GM12874 (cell line): ENCODE measurements around the gene FST.

ENCODE experiments used
- TF ChIP-seq, protein P1 (sequence below): IDR thresholded peaks from 2 replicates; pipeline ENCODE4 v1.5.1; 2011; ENCODE audit warnings: low read depth, mild to moderate bottlenecking, control low read depth, low read length, moderate library complexity; ENCODE audit not compliant: insufficient read depth

FST gene

GRCh38 chr5:53480416-53481158 is at the start of gene FST:
TSS of gene FST (plus strand) at chr5:53480629. CDS start at chr5:53480792, 163 bp downstream.
- TF ChIP-seq, protein P1, sequence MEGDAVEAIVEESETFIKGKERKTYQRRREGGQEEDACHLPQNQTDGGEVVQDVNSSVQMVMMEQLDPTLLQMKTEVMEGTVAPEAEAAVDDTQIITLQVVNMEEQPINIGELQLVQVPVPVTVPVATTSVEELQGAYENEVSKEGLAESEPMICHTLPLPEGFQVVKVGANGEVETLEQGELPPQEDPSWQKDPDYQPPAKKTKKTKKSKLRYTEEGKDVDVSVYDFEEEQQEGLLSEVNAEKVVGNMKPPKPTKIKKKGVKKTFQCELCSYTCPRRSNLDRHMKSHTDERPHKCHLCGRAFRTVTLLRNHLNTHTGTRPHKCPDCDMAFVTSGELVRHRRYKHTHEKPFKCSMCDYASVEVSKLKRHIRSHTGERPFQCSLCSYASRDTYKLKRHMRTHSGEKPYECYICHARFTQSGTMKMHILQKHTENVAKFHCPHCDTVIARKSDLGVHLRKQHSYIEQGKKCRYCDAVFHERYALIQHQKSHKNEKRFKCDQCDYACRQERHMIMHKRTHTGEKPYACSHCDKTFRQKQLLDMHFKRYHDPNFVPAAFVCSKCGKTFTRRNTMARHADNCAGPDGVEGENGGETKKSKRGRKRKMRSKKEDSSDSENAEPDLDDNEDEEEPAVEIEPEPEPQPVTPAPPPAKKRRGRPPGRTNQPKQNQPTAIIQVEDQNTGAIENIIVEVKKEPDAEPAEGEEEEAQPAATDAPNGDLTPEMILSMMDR: no peak

DNA sequence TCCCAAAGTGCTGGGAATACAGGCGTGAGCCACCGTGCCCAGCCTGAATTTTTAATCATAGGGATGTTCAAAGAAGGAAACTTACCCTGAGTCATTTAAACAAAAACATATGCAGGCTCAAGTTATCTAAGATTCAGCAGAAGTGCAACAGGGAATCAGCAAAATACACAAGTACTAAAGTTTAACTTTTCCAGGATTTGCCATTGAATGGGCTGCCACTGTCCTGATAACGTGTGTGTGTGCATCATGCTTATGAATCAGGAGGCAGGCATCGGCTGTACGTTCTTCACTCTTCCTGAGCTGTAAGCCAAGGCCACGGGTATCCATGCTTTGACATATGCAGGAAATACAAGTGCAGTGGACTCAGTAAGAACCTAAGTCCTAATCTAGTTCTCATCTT is 48.8 kb upstream of the FST start:
- TF ChIP-seq, protein P1: no peak

GRCh38 chr5:53433026-53433425 is 47.4 kb upstream of the FST start:
- TF ChIP-seq, protein P1: no peak

DNA sequence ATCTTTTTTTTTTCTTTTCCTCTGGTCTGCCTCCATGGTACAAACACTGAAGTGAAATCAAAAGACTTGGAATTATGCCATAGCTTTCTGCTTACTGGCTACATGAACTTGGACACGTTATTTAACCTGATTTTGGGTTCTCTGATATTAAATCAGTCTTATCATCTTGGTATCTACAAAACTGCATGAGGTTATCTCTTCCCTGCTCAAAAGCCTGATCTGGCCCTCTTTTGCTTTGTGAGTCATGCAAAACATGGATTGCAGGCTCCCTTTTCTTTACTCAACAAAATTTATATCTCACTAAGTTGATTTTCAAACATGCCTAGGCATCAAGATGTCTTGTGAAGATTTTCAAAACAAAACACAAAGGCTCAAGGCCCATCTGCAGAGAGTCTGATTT is 45.9 kb upstream of the FST start:
- TF ChIP-seq, protein P1: no peak

GRCh38 chr5:53436480-53437191 is 43.8 kb upstream of the FST start:
- TF ChIP-seq, protein P1: no peak

DNA sequence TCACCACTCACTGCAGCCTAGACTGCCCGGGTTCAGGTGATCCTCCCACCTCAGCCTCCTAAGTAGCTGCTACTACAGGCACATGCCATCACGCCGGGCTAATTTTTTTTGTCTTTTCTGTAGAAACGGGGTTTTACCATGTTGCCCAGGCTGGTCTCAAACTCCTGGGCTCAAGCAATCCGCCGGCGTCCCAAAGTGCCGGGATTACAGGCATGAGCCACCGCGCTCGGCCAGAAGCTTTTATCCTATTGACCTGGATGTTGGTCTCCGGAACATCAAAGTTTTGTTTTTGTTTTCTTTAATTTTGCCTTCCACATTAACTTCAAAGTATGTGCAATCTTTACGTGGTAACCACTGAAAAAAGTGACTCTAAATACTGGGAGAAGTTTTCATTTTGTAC is 42.4 kb upstream of the FST start:
- TF ChIP-seq, protein P1: no peak
